ENCODE results near the gene SLC17A7. TPM values are rescaled to one million over a fixed set of nuclear protein-coding genes. Genes with fewer than 3 reads are reported as not detected.

The SLC17A7 gene
- total and polyA plus RNA-seq, 9 of the 15 experiments (the other 6 are each of a cell fraction or from before 2014, with no cell fraction given), result 1.1 to 15.7 (median 2.4) TPM

DNA sequence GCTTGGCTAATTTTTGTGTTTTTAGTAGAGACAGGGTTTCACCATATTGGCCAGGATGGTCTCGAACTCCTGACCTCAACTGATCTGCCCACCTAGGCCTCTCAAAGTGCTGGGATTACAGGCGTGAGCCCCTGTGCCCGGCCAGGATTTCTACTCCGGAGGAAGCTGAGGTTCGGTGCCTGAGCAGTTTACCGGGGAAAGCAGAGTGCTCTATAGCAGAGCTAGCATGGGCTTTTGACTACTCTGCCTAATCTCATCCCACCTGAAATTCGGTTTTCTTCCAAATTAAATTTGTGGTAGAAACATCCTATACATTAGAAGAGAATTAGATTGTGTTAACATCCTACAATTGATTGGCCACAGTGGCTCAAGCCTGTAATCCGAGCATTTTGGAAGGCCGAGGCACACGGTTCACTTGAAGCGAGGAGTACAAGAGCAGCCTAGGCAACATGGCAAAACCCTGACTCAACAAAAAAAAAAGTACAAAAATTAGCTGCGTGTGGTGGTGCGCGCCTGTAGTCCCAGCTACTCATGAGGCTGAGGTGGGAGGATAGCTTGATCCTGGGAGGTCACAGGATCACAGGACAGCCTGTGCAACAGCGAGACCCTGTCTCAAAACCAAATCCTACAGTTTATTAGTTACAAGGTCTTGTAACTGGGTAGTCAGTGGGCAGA lies 47.7 kb upstream of the SLC17A7 start (continued):
- no peak for TF ChIP-seq ZFP36 (IDR thresholded peaks at IDR 0.05; ENCODE audit: low read depth, low read length, partially characterized antibody)
- peak; percentile 11 for TF ChIP-seq CHD1 (IDR thresholded peaks at IDR 0.05; ENCODE audit: low read length)
- TF ChIP-seq ZNF444 (CRISPR knock-in tag; IDR thresholded peaks at IDR 0.05), result no peak
- TF ChIP-seq, protein P1, sequence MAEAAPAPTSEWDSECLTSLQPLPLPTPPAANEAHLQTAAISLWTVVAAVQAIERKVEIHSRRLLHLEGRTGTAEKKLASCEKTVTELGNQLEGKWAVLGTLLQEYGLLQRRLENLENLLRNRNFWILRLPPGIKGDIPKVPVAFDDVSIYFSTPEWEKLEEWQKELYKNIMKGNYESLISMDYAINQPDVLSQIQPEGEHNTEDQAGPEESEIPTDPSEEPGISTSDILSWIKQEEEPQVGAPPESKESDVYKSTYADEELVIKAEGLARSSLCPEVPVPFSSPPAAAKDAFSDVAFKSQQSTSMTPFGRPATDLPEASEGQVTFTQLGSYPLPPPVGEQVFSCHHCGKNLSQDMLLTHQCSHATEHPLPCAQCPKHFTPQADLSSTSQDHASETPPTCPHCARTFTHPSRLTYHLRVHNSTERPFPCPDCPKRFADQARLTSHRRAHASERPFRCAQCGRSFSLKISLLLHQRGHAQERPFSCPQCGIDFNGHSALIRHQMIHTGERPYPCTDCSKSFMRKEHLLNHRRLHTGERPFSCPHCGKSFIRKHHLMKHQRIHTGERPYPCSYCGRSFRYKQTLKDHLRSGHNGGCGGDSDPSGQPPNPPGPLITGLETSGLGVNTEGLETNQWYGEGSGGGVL (CRISPR knock-in tag; IDR thresholded peaks at IDR 0.05), result no peak
- TF ChIP-seq BRF1 (IDR thresholded peaks at IDR 0.05; ENCODE audit: borderline replicate concordance, extremely low read depth, insufficient read length), result no peak
- TF ChIP-seq, protein P2, sequence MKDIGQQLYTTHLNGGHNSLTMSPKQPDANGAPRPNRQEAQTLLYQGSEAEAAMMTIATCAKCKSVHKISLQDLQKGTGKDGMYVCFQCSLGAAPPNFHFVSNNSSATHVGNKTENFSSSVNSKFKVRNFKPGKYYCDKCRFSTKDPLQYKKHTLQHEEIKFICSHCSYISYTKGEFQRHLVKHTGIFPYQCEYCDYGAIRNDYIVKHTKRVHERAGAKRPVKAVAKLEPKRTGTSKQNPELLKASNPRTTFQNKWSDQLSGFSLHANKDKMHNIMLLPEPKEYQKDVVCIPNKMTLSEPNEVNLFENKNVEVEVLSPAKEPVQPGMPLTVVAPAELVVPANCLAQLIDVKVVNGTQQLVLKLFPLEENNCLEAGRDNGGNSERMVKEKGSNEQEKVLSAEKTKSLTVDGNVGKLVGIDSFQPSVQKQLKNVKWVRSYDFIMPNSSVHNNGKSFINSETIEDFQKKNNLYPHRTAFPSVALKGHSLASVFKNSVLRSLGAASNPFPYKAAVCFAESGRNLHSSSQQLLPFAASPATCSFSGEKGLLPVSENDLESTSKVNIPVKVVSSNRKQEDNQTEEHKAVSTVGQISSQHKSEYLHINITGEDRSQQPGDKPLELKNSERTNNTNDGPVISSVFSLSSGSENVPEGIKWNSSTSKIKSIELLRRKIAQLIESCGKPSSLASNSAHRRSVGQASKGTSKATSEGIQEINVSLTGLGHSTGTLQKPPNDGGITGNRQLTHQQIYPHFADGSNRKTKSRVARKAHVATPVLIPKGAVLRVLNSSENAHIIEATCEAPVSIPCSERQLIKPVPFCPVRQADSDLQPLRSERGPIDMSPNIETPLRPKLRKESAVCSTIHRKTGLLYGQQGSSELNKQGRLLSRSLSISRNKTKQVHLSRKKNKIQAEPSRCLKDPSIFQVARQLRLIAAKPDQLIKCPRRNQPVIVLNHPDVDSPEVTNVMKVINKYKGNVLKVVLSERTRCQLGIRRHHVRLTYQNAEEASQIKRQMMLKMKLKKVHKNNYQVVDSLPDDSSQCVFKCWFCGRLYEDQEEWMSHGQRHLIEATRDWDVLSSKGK (CRISPR knock-in tag; IDR thresholded peaks at IDR 0.05), result no peak
- TF ChIP-seq FOXJ2 (tag; IDR thresholded peaks at IDR 0.05), result no peak
- TF ChIP-seq ARID2 (IDR thresholded peaks at IDR 0.05), result no peak
- TF ChIP-seq, protein P3, sequence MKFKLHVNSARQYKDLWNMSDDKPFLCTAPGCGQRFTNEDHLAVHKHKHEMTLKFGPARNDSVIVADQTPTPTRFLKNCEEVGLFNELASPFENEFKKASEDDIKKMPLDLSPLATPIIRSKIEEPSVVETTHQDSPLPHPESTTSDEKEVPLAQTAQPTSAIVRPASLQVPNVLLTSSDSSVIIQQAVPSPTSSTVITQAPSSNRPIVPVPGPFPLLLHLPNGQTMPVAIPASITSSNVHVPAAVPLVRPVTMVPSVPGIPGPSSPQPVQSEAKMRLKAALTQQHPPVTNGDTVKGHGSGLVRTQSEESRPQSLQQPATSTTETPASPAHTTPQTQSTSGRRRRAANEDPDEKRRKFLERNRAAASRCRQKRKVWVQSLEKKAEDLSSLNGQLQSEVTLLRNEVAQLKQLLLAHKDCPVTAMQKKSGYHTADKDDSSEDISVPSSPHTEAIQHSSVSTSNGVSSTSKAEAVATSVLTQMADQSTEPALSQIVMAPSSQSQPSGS (CRISPR knock-in tag; IDR thresholded peaks at IDR 0.05), result no peak
- TF ChIP-seq, protein P4, sequence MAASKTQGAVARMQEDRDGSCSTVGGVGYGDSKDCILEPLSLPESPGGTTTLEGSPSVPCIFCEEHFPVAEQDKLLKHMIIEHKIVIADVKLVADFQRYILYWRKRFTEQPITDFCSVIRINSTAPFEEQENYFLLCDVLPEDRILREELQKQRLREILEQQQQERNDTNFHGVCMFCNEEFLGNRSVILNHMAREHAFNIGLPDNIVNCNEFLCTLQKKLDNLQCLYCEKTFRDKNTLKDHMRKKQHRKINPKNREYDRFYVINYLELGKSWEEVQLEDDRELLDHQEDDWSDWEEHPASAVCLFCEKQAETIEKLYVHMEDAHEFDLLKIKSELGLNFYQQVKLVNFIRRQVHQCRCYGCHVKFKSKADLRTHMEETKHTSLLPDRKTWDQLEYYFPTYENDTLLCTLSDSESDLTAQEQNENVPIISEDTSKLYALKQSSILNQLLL (CRISPR knock-in tag; IDR thresholded peaks at IDR 0.05; ENCODE audit: borderline replicate concordance), result no peak
- no peak for TF ChIP-seq ZNF143 (CRISPR knock-in tag; IDR thresholded peaks at IDR 0.05)
- no peak for TF ChIP-seq ZNF717 (CRISPR knock-in tag; IDR thresholded peaks at IDR 0.05)
- TF ChIP-seq SIRT6 (IDR thresholded peaks at IDR 0.05; ENCODE audit: low read depth, low read length), result no peak
- no peak for TF ChIP-seq DACH1 (IDR thresholded peaks at IDR 0.05; ENCODE audit: partially characterized antibody)
- TF ChIP-seq, protein P5, sequence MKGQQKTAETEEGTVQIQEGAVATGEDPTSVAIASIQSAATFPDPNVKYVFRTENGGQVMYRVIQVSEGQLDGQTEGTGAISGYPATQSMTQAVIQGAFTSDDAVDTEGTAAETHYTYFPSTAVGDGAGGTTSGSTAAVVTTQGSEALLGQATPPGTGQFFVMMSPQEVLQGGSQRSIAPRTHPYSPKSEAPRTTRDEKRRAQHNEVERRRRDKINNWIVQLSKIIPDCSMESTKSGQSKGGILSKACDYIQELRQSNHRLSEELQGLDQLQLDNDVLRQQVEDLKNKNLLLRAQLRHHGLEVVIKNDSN (CRISPR knock-in tag; IDR thresholded peaks at IDR 0.05), result no peak
- TF ChIP-seq, protein P6, sequence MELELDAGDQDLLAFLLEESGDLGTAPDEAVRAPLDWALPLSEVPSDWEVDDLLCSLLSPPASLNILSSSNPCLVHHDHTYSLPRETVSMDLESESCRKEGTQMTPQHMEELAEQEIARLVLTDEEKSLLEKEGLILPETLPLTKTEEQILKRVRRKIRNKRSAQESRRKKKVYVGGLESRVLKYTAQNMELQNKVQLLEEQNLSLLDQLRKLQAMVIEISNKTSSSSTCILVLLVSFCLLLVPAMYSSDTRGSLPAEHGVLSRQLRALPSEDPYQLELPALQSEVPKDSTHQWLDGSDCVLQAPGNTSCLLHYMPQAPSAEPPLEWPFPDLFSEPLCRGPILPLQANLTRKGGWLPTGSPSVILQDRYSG (tag; conservative IDR thresholded peaks at IDR 0.05; ENCODE audit: low read depth), result no peak
- no peak for TF ChIP-seq RBFOX2 (IDR thresholded peaks at IDR 0.05; ENCODE audit: low read depth, low read length)
- TF ChIP-seq ZNF699 (CRISPR knock-in tag; IDR thresholded peaks at IDR 0.05; ENCODE audit: insufficient replicate concordance), result no peak
